ENCODE data around the gene CCNB3.
"Not testable (repeated sequence)": the region's sequence is repeated elsewhere in the genome, so short reads cannot be mapped to it uniquely, and the experiment has no call there.

The CCNB3 gene

GRCh38 chrX:50206753-50207152 lies 2.2 kb downstream of the CCNB3 start:
- Mint-ChIP-seq H3K4me1 (peaks cover 3% of the 10 kb centered on the region), H3K9me3 (no peaks in the 10 kb centered on the region), H3K4me3 (no peak overlapping the region), H3K27me3 (no peaks in the 10 kb centered on the region), H3K36me3 (no peaks in the 10 kb centered on the region), H3K27ac (no peak overlapping the region)
- no peak for DNase-seq (ENCODE audit: low spot score in 2 of 2)
- no peak for ATAC-seq (ENCODE audit: low read depth)

GRCh38 chrX:50211510-50211909 lies 6.9 kb downstream of the CCNB3 start:
- H3K4me3 Mint-ChIP-seq = no peak overlapping the region
- H3K27ac Mint-ChIP-seq = no peak overlapping the region
- DNase-seq (ENCODE audit: low spot score in 2 of 2) (no peak), ATAC-seq (ENCODE audit: low read depth) (no peak)
- no peaks in the 10 kb centered on the region for H3K36me3 Mint-ChIP-seq
- no peaks in the 10 kb centered on the region for H3K4me1 Mint-ChIP-seq
- H3K27me3 Mint-ChIP-seq = no peaks in the 10 kb centered on the region
- no peaks in the 10 kb centered on the region for H3K9me3 Mint-ChIP-seq

DNA sequence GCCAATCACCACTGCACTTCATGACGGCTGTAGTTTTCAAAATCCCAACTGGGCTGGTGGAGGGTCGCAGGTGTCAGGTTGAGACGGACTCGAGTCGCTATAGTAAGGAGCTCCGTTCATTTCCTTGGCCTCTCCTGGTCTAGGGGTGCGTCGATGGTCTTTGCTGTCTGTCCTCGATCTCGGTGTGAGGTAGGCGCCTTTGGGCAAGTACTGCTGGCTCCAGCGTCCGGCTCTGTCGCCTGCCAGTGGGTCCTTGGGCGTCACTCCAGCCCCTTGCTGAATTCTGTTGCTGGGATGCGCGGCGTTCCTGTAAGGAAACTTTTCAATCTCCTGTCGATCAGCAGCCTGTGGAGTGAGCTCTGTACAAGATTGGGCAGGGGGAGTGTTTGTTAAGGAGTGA lies 76.7 kb downstream of the CCNB3 start:
- H3K4me1 Mint-ChIP-seq = no peaks in the 10 kb centered on the region
- H3K4me3 Mint-ChIP-seq = no peak overlapping the region
- no peak for ATAC-seq (ENCODE audit: low read depth)

GRCh38 chrX:50327235-50327634 lies 122.7 kb downstream of the CCNB3 start:
- DNase-seq (ENCODE audit: low spot score in 2 of 2) = no peak
- no peaks in the 10 kb centered on the region for H3K4me1 Mint-ChIP-seq
- H3K27me3 Mint-ChIP-seq = no peaks in the 10 kb centered on the region
- ATAC-seq (ENCODE audit: low read depth) = no peak
- H3K27ac Mint-ChIP-seq = no peak overlapping the region
- no peak overlapping the region for H3K4me3 Mint-ChIP-seq
- H3K9me3 Mint-ChIP-seq = peaks cover 1% of the 10 kb centered on the region
- H3K36me3 Mint-ChIP-seq = no peaks in the 10 kb centered on the region

More for the DNA sequence above, 76.7 kb downstream of the CCNB3 start:
- peaks cover 2% of the 10 kb centered on the region for H3K27me3 Mint-ChIP-seq
- DNase-seq (ENCODE audit: low spot score in 2 of 2) = no peak
- H3K27ac Mint-ChIP-seq = no peak overlapping the region
- no peaks in the 10 kb centered on the region for H3K9me3 Mint-ChIP-seq
- no peaks in the 10 kb centered on the region for H3K36me3 Mint-ChIP-seq

GRCh38 chrX:50332668-50333067 lies 128.1 kb downstream of the CCNB3 start:
- H3K9me3 Mint-ChIP-seq; H3K27me3 Mint-ChIP-seq; H3K4me3 Mint-ChIP-seq; H3K36me3 Mint-ChIP-seq; DNase-seq (ENCODE audit: low spot score in 2 of 2); H3K4me1 Mint-ChIP-seq; H3K27ac Mint-ChIP-seq; ATAC-seq (ENCODE audit: low read depth): not testable (repeated sequence)

DNA sequence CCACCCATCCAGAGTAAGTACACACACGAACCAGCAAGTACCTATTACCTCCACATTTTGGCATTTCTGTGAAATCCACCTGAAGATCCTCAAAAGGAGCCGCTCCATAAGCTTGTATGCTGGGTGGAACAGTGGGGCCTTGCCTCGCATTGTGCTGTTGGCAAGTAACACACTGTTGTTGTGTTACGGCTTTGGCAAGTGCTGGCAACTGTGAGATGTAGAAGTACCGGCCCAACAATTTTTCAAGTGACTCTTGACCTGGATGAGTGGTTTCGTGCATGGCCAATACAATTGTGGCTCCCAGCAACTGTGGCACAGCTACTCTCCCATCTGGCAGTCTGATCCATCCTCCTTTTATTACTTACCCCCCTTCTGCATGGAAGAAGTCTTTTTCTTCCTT lies 128.7 kb downstream of the CCNB3 start:
- Mint-ChIP-seq H3K4me1 (no peaks in the 10 kb centered on the region), H3K36me3 (peaks cover 4% of the 10 kb centered on the region), H3K4me3 (no peak overlapping the region), H3K27me3 (peaks cover 2% of the 10 kb centered on the region), H3K27ac (no peak overlapping the region), H3K9me3 (peaks cover 5% of the 10 kb centered on the region)
- no peak for ATAC-seq (ENCODE audit: low read depth)
- no peak for DNase-seq (ENCODE audit: low spot score in 2 of 2)

DNA sequence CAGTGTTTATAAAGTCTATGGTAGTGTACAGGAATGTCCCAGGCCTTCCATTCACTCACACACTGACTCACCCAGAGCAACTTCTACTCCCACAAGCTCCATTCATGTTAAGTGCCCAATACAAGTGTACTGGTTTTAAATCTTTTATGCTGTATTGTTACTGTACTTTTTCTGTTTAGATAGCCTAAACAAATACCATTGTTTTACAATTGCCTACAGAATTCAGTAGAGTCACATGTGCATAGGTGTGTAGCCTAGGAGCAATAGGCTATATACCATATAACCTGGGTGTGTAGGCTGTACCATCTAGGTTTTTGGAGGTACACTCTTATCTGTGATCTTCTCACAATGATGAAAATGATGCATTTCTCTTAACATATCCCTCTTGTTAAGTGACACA lies 139.4 kb downstream of the CCNB3 start:
- H3K9me3 Mint-ChIP-seq = no peaks in the 10 kb centered on the region
- H3K36me3 Mint-ChIP-seq = no peaks in the 10 kb centered on the region
- H3K4me3 Mint-ChIP-seq = no peak overlapping the region
- H3K27me3 Mint-ChIP-seq = no peaks in the 10 kb centered on the region
- no peak for ATAC-seq (ENCODE audit: low read depth)
- H3K27ac Mint-ChIP-seq = no peak overlapping the region
- no peak for DNase-seq (ENCODE audit: low spot score in 2 of 2)
- H3K4me1 Mint-ChIP-seq = no peaks in the 10 kb centered on the region

- no peaks in the 10 kb centered on the region for H3K36me3 Mint-ChIP-seq
- DNase-seq (ENCODE audit: low spot score in 2 of 2) (no peak), ATAC-seq (ENCODE audit: low read depth) (no peak)
- H3K27ac Mint-ChIP-seq = no peak overlapping the region
- no peaks in the 10 kb centered on the region for H3K27me3 Mint-ChIP-seq
- H3K4me3 Mint-ChIP-seq = no peak overlapping the region
- no peaks in the 10 kb centered on the region for H3K4me1 Mint-ChIP-seq
- peaks cover 2% of the 10 kb centered on the region for H3K9me3 Mint-ChIP-seq
Observed at GRCh38 chrX:50372966-50373365, 168.4 kb downstream of the CCNB3 start.

- no peaks in the 10 kb centered on the region for H3K27me3 Mint-ChIP-seq
- H3K4me1 Mint-ChIP-seq = no peaks in the 10 kb centered on the region
- H3K36me3 Mint-ChIP-seq = no peaks in the 10 kb centered on the region
- no peak overlapping the region for H3K27ac Mint-ChIP-seq
- no peak for DNase-seq (ENCODE audit: low spot score in 2 of 2)
- no peaks in the 10 kb centered on the region for H3K9me3 Mint-ChIP-seq
- ATAC-seq (ENCODE audit: low read depth) = no peak
- H3K4me3 Mint-ChIP-seq = no peak overlapping the region
Observed at GRCh38 chrX:50375481-50376267, 171.1 kb downstream of the CCNB3 start.

GRCh38 chrX:50381729-50382415 lies 177.3 kb downstream of the CCNB3 start:
- DNase-seq (ENCODE audit: low spot score in 2 of 2) (no peak), ATAC-seq (ENCODE audit: low read depth) (no peak)
- no peak overlapping the region for H3K4me3 Mint-ChIP-seq
- H3K36me3 Mint-ChIP-seq = no peaks in the 10 kb centered on the region
- H3K4me1 Mint-ChIP-seq = no peaks in the 10 kb centered on the region
- no peaks in the 10 kb centered on the region for H3K27me3 Mint-ChIP-seq
- H3K9me3 Mint-ChIP-seq = no peaks in the 10 kb centered on the region
- no peak overlapping the region for H3K27ac Mint-ChIP-seq

DNA sequence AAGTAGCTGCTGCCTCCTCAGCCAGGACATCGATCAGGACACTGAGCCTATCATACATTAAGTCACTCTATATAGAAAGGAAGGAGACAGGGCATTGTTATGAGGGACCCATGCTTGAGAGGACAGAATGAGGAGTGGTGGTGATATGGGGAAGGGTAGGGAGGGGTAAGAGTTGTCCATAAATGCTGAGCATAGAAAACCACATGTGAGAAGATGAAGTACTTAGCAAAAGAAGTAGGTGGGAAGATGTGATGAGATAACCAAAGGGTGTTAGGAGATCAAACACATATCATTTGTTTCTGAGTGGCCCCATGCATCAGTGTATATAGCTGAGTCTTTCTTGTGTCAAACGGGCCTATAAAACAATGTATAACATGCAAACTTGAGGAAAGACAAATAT lies 182.0 kb downstream of the CCNB3 start:
- Mint-ChIP-seq H3K4me3 (no peak overlapping the region), H3K9me3 (no peaks in the 10 kb centered on the region), H3K4me1 (no peaks in the 10 kb centered on the region), H3K27me3 (no peaks in the 10 kb centered on the region), H3K36me3 (no peaks in the 10 kb centered on the region), H3K27ac (no peak overlapping the region)
- no peak for DNase-seq (ENCODE audit: low spot score in 2 of 2)
- no peak for ATAC-seq (ENCODE audit: low read depth)

- no peak for ATAC-seq (ENCODE audit: low read depth)
- no peaks in the 10 kb centered on the region for H3K36me3 Mint-ChIP-seq
- no peak overlapping the region for H3K4me3 Mint-ChIP-seq
- H3K27me3 Mint-ChIP-seq = peaks cover 2% of the 10 kb centered on the region
- no peaks in the 10 kb centered on the region for H3K9me3 Mint-ChIP-seq
- DNase-seq (ENCODE audit: low spot score in 2 of 2) = no peak
- no peaks in the 10 kb centered on the region for H3K4me1 Mint-ChIP-seq
- H3K27ac Mint-ChIP-seq = no peak overlapping the region
Observed at GRCh38 chrX:50393902-50394301, 189.3 kb downstream of the CCNB3 start.
